Peyer's patch (tissue), 4 donors: ENCODE results near the gene SAP25. TPM values are rescaled to one million over a fixed set of nuclear protein-coding genes. Genes with fewer than 3 reads are reported as not detected.
"Not testable (repeated sequence)": the region's sequence is repeated elsewhere in the genome, so short reads cannot be mapped to it uniquely, and the experiment has no call there.

Source experiments
- DNase-seq, 3 donors: peaks; one replicate each; pipeline ENCODE4 v3.0.0-alpha.2; 2017 to 2019
- H3K27ac ChIP-seq, 4 donors: fragments of 200-600 bp; sonication (generic); one replicate each; pipeline ENCODE4 v1.5.1; 2016 to 2019
- H3K27me3 ChIP-seq, 2 donors: fragments of 200-600 bp; sonication (generic); one replicate each; pipeline ENCODE4 v1.5.1; 2019
- H3K36me3 ChIP-seq, 3 donors: fragments of 200-600 bp; sonication (generic); one replicate each; pipeline ENCODE4 v1.5.1; 2016 to 2019
- H3K4me1 ChIP-seq, 4 donors: fragments of 200-600 bp; sonication (generic); one replicate each; pipeline ENCODE4 v1.5.1; 2016 to 2019
- H3K4me3 ChIP-seq, 4 donors: fragments of 200-600 bp; sonication (generic); 1 replicate in 3 of 4; 2 replicates in 1 of 4; pipeline ENCODE4 v1.5.1; 2016 to 2019; ENCODE audit warnings: mild to moderate bottlenecking in 1 of 4
- H3K9me3 ChIP-seq, 4 donors: fragments of 200-600 bp; sonication (generic); one replicate each; pipeline ENCODE4 v1.5.1; 2016 to 2019; ENCODE audit warnings: mild to moderate bottlenecking in 1 of 4
- POLR2A ChIP-seq, 2 donors: fragments of 450-650 bp; IDR thresholded peaks; one replicate each; pipeline ENCODE4 v1.5.1; 2017; ENCODE audit warnings: antibody characterized with exemption in 2 of 2, mild to moderate bottlenecking in 2 of 2, moderate library complexity in 2 of 2
- total RNA-seq, 4 donors: library from RNA; depleted of rRNA; stranded (reverse); fragments of >200 nt; gene quantifications; one replicate each; pipeline ENCODE4 v1.1.0, GENCODE V29; 2016
- TF ChIP-seq, protein P1 (sequence below), 6 experiments: fragments of 450-650 bp in 4 of 6; fragments of 200-600 bp in 2 of 6; sonication (generic) in 1 of 6; IDR thresholded peaks; one replicate each; pipeline ENCODE4 v1.5.1; 2017 to 2019; ENCODE audit warnings: antibody characterized with exemption in 6 of 6, mild to moderate bottlenecking in 3 of 6, moderate library complexity in 1 of 6

SAP25 gene
- total RNA-seq, 4 donors from 2014 or later, result 2.5 to 18.2 (median 13.4) TPM

DNA sequence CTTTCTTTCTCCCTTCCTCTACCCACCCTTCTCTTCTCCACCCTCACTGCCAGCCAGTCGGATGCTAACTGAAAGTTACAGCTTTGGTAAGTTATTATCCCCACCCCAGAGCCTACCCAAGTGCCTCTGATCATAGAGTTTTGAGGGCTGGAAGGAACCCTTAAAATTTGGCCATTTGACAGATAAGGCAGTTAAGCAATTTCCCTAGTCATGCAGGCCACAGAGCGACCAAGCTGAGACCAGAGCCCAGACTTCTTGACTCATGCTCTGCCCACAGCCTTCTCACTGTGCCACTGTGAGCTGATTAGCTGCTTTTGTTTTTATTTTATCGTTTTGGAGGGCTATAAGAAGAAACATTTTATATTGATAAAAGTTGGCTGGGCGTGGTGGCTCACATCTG, 17.2 kb downstream of the SAP25 start:
- no peak overlapping the region for H3K4me3 ChIP-seq
- TF ChIP-seq, protein P1, sequence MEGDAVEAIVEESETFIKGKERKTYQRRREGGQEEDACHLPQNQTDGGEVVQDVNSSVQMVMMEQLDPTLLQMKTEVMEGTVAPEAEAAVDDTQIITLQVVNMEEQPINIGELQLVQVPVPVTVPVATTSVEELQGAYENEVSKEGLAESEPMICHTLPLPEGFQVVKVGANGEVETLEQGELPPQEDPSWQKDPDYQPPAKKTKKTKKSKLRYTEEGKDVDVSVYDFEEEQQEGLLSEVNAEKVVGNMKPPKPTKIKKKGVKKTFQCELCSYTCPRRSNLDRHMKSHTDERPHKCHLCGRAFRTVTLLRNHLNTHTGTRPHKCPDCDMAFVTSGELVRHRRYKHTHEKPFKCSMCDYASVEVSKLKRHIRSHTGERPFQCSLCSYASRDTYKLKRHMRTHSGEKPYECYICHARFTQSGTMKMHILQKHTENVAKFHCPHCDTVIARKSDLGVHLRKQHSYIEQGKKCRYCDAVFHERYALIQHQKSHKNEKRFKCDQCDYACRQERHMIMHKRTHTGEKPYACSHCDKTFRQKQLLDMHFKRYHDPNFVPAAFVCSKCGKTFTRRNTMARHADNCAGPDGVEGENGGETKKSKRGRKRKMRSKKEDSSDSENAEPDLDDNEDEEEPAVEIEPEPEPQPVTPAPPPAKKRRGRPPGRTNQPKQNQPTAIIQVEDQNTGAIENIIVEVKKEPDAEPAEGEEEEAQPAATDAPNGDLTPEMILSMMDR (IDR thresholded peaks at IDR 0.05), result no peak
- no peak for TF ChIP-seq POLR2A (IDR thresholded peaks at IDR 0.05)
- no peaks in the 10 kb centered on the region for H3K27me3 ChIP-seq
- no peaks in the 10 kb centered on the region for H3K9me3 ChIP-seq
- H3K27ac ChIP-seq, result no peak overlapping the region
- peaks cover 0 to 7% (median 0%) of the 10 kb centered on the region in 4 donors for H3K4me1 ChIP-seq
- DNase-seq, result no peak
- peaks cover 0 to 62% (median 0%) of the 10 kb centered on the region in 3 donors for H3K36me3 ChIP-seq

GRCh38 chr7:100555701-100556100, 18.0 kb downstream of the SAP25 start:
- Histone ChIP-seq H3K36me3 (peaks cover 0 to 68% (median 0%) of the 10 kb centered on the region in 3 donors), H3K27ac (peak overlapping the region in 2 of 4 donors; percentile 44 to 68)
- no peak for DNase-seq

DNA sequence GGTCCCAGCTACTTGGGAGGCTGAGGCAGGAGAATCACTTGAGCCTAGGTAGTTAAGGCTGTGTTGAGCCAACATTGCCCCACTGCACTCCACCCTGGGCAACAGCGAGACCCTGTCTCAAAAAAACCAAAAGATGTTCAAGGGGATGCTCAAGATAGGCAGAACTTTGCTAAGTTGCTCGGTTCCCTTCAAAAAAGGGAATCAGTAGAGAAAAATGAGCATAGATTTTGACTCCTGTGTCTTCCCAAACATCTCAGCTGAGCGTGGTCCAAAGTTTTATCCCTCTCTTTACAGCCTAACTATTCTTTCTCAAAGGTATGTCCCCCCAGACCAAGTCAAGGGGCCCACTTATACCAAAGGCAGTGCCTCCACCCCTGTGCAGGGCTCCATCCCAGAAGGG, 20.7 kb downstream of the SAP25 start:
- peaks cover 0 to 14% (median 8%) of the 10 kb centered on the region in 4 donors for H3K4me1 ChIP-seq
- no peak for DNase-seq
- no peaks in the 10 kb centered on the region for H3K9me3 ChIP-seq
- H3K36me3 ChIP-seq, result peaks cover 0 to 88% (median 0%) of the 10 kb centered on the region in 3 donors
- H3K27me3 ChIP-seq, result no peaks in the 10 kb centered on the region
- H3K4me3 ChIP-seq, result no peak overlapping the region
- H3K27ac ChIP-seq, result no peak overlapping the region
- TF ChIP-seq, protein P1 (IDR thresholded peaks at IDR 0.05), result no peak
- no peak for TF ChIP-seq POLR2A (IDR thresholded peaks at IDR 0.05)

More at GRCh38 chr7:100555701-100556100, 18.0 kb downstream of the SAP25 start:
- H3K4me1 ChIP-seq, result peaks cover 0 to 7% (median under 1%) of the 10 kb centered on the region in 4 donors
- no peaks in the 10 kb centered on the region for H3K27me3 ChIP-seq
- no peak overlapping the region for H3K4me3 ChIP-seq
- H3K9me3 ChIP-seq, result no peaks in the 10 kb centered on the region
- TF ChIP-seq, protein P1 (IDR thresholded peaks at IDR 0.05), result no peak
- TF ChIP-seq POLR2A (IDR thresholded peaks at IDR 0.05), result no peak

- TF ChIP-seq, protein P1 (IDR thresholded peaks at IDR 0.05), result no peak
- TF ChIP-seq POLR2A (IDR thresholded peaks at IDR 0.05), result no peak
- Histone ChIP-seq H3K27me3 (no peaks in the 10 kb centered on the region), H3K4me1 (peaks cover under 1 to 19% (median 10%) of the 10 kb centered on the region in 4 donors), H3K36me3 (peaks cover 0 to 84% (median 0%) of the 10 kb centered on the region in 3 donors), H3K4me3 (no peak overlapping the region), H3K27ac (no peak overlapping the region), H3K9me3 (no peaks in the 10 kb centered on the region)
- no peak for DNase-seq
These were observed 21.2 kb downstream of the SAP25 start for GRCh38 chr7:100552532-100552931.

DNA sequence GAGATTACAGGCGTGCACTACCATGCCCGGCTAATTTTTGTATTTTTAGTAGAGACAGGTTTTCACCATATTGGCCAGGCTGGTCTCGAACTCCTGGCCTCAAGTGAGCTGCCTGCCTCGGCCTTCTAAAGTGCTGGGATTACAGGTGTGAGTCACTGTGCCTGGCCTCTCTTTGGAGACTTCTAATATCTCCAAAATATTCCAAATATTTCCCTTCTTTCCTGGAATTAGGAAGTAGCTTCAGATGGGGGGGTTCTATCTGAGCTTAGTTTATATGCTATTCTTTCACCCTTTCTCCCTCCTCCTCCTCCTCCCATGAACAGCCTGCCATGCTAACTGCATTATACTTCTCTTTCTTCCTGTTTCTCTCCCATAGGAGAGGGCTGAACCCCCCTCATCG, 25.3 kb downstream of the SAP25 start:
- peaks cover 5 to 53% (median 29%) of the 10 kb centered on the region in 4 donors for H3K4me1 ChIP-seq
- H3K36me3 ChIP-seq, result peaks cover 0 to 50% (median 0%) of the 10 kb centered on the region in 3 donors
- H3K4me3 ChIP-seq, DNase-seq, H3K9me3 ChIP-seq, H3K27me3 ChIP-seq: not testable (repeated sequence)
- H3K27ac ChIP-seq, result peak overlapping the region; percentile 75 to 91 (median 81)

DNA sequence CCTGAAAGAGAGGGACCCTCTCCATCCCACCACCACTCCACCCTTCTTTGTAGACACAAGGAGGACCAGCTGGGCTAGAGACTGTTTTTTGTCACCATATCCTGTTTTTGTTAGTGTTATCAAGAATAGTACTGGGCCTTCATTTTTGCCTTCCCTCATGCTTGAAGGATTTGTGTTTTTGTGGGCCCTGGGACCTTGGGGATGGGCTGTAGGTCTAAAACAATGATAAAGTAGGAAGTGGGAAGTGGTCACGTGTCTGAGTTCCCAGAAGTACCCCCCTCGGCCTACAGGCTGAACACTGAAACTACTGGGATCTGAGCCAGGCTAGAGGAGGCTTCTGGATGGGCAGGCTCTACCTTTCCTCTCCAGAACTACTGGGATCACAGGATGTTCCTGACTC, 25.8 kb downstream of the SAP25 start:
- Histone ChIP-seq H3K27me3 (no peaks in the 10 kb centered on the region), H3K4me1 (peaks cover 5 to 59% (median 29%) of the 10 kb centered on the region in 4 donors), H3K9me3 (no peaks in the 10 kb centered on the region), H3K4me3 (no peak overlapping the region), H3K27ac (peak overlapping the region; percentile 75 to 91 (median 81)), H3K36me3 (peaks cover 0 to 44% (median 0%) of the 10 kb centered on the region in 3 donors)
- TF ChIP-seq, protein P1 (IDR thresholded peaks at IDR 0.05), result peak in 2 of 6 experiments; percentile 16 to 19
- no peak for TF ChIP-seq POLR2A (IDR thresholded peaks at IDR 0.05)
- DNase-seq, result no peak
